Muscle layer of colon (tissue), 2 donors: ENCODE data around the gene TMCC2.

Experiments used
- H3K27ac ChIP-seq: one replicate; pipeline ENCODE4 v1.7.0; 2013; ENCODE audit warnings: low read depth, mild to moderate bottlenecking, low read length, moderate library complexity
- H3K27me3 ChIP-seq, 2 donors: one replicate each; pipeline ENCODE4 v1.7.0; 2013; ENCODE audit warnings: low read length in 2 of 2, mild to moderate bottlenecking in 2 of 2; ENCODE audit not compliant: insufficient read depth in 2 of 2, control insufficient read depth in 1 of 2
- H3K36me3 ChIP-seq: one replicate; pipeline ENCODE4 v1.7.0; 2013; ENCODE audit warnings: mild to moderate bottlenecking, low read length; ENCODE audit not compliant: insufficient read depth
- H3K4me1 ChIP-seq: one replicate; pipeline ENCODE4 v1.7.0; 2013; ENCODE audit warnings: mild to moderate bottlenecking, low read length; ENCODE audit not compliant: insufficient read depth
- H3K4me3 ChIP-seq, 2 donors: one replicate each; pipeline ENCODE4 v1.7.0; 2013; ENCODE audit warnings: low read length in 2 of 2, low read depth in 1 of 2, mild to moderate bottlenecking in 1 of 2, moderate library complexity in 1 of 2
- H3K9ac ChIP-seq: one replicate; pipeline ENCODE4 v1.7.0; 2013; ENCODE audit warnings: low read length
- H3K9me3 ChIP-seq: one replicate; pipeline ENCODE4 v1.7.0; 2013; ENCODE audit warnings: mild to moderate bottlenecking, low read length
- donor health status: abdominal sarcoma.
- donor health status: Adenocarcinoma of cecum.

The TMCC2 gene

DNA sequence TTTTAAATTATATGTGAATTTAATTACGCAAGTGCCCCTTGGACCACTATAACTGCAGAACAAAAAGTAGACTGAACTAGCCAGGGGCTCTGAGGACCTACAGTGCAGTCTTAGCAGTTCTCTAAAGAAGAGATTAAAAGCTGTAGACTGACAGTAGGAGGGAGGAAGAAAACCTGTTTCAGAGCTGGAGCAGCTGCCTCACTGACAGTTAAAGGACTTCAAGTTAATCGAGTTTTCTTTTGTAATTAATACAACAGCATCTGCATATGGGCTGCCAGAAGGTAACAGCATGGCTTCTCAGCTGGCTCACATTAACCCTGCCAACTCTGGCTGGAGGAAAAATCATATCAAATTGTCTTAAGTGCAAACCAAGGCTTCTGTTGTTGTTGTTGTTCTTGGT, 36.1 kb upstream of the TMCC2 start:
- H3K27ac ChIP-seq, result no peak overlapping the region
- H3K9ac ChIP-seq, result no peak overlapping the region
- H3K9me3 ChIP-seq, result no peaks in the 10 kb centered on the region

DNA sequence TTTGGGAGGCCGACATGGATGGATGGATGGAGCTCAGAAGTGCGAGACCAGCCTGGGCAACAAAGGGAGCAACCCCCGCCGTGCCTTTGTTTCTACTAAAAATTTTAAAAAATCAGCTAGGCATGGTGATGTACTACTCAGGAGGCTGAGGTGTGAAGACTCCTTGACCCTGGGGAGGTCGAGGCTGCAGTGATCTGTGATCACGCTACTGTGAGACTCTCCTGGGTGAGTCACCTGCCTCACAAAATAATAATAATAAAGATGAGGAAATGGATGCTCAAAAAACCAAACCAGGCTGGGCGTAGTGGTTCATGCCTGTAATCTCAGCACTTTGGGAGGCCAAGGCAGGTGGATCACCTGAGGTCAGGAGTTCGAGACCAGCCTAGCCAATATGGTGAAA, 35.5 kb upstream of the TMCC2 start:
- H3K4me3 ChIP-seq, result no peak overlapping the region
- no peak overlapping the region for H3K27ac ChIP-seq
- H3K9me3 ChIP-seq, result no peaks in the 10 kb centered on the region
- H3K4me1 ChIP-seq, result peaks cover 22% of the 10 kb centered on the region
- H3K9ac ChIP-seq, result no peak overlapping the region
- H3K36me3 ChIP-seq, result no peaks in the 10 kb centered on the region
- no peaks in the 10 kb centered on the region for H3K27me3 ChIP-seq

More for the DNA sequence above, 36.1 kb upstream of the TMCC2 start:
- H3K36me3 ChIP-seq, result no peaks in the 10 kb centered on the region
- H3K4me3 ChIP-seq, result no peak overlapping the region
- peaks cover 22% of the 10 kb centered on the region for H3K4me1 ChIP-seq
- H3K27me3 ChIP-seq, result no peaks in the 10 kb centered on the region

DNA sequence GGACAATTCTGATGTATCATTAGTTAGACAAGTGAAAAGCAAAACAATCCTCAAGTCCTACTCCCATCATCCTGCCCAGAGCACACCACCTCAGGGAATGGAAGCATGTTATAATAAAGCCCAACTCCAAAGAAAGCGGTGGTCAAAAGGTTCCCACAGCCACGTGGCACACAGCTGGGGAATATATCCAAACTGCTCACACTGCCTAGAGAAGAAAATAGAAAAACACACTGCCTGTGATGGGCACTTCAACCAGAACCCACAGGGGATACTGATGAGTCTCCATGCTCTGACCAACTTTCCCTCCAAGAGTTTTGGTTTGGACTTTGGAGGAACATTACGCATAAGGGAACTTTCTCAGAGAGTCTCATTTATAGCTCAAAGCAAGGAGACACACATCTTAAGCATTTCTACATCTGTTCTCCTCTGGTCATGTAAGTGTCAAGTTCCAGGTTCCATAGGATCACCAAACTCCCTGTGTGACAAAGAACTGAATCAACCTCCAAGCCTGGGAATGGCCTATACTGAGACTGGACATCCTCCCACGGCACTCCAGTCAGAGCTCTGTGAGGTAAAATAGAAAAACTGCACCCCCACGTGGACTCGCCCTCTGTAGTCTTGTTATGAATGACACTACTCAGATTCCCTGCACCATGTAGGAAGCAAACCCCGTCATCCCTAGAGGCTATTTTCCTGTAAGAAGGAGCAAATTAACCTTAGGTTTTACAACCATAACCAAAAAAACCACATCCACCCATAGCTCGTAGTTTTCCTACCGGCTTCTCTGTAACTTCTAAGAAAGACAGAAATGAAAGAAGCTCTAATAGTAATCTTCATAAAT, 28.4 kb upstream of the TMCC2 start:
- Histone ChIP-seq H3K4me3 (no peak overlapping the region), H3K27me3 (no peaks in the 10 kb centered on the region), H3K9me3 (no peaks in the 10 kb centered on the region), H3K9ac (no peak overlapping the region), H3K27ac (no peak overlapping the region), H3K4me1 (peaks cover 5% of the 10 kb centered on the region), H3K36me3 (no peaks in the 10 kb centered on the region)

DNA sequence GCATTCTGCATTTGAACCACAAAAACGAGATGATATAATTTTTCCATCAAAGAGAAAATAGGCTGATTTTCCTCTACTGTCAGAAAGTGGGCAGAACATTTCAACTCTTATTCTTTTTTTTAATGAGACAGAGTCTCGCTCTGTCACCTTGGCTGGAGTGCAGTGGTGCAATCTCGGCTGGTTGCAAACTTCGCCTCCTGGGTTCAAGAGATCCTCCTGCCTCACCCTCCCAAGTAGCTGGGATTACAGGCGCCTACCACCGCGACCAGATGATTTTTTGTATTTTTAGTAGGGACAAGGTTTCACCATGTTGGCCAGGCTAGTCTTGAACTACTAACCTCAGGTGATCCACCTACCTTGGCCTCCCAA, 27.8 kb upstream of the TMCC2 start:
- no peak overlapping the region for H3K4me3 ChIP-seq
- H3K4me1 ChIP-seq, result peaks cover 11% of the 10 kb centered on the region
- no peak overlapping the region for H3K27ac ChIP-seq
- no peaks in the 10 kb centered on the region for H3K27me3 ChIP-seq
- H3K9me3 ChIP-seq, result no peaks in the 10 kb centered on the region
- no peaks in the 10 kb centered on the region for H3K36me3 ChIP-seq
- no peak overlapping the region for H3K9ac ChIP-seq

DNA sequence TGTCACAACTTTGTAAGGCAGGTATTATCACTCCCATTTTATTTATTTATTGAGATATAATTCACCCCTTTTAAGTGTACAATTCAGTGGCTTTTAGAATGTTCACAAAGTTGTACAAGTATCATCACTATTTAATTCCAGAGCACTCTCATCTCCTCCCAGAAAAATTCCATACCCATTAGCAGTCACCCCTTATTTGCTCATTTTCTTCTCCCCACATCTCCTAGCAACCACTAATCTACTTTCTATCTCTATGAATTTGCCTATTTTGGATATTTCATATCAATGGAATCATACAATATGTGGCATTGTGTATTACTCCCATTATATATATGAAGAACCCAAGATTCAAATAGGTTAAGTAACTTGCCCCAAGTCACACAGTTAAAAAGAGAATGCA, 23.2 kb upstream of the TMCC2 start:
- H3K9me3 ChIP-seq, result no peaks in the 10 kb centered on the region
- no peak overlapping the region for H3K27ac ChIP-seq
- no peaks in the 10 kb centered on the region for H3K27me3 ChIP-seq
- peaks cover 15% of the 10 kb centered on the region for H3K4me1 ChIP-seq
- H3K4me3 ChIP-seq, result no peak overlapping the region
- no peaks in the 10 kb centered on the region for H3K36me3 ChIP-seq
- H3K9ac ChIP-seq, result no peak overlapping the region

DNA sequence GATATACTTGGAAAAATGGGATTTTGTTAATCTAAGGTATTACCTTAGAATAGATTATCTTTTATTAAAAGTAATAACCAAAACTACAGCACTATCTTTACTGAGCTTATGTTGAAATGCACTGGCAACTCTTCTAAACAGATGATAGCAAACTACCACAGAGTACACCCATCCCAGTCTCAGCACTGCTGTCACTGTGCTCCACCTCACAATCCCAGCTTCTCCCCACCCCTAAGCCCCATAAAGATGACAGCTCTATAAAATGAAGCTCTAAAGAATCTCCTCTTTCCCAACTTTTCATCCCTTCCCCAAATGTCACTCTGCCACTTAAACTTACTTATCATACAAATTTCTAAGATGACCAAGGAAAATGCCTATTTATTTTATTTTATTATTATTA, 22.7 kb upstream of the TMCC2 start:
- no peak overlapping the region for H3K4me3 ChIP-seq
- H3K9ac ChIP-seq, result no peak overlapping the region
- no peaks in the 10 kb centered on the region for H3K36me3 ChIP-seq
- no peaks in the 10 kb centered on the region for H3K27me3 ChIP-seq
- H3K9me3 ChIP-seq, result no peaks in the 10 kb centered on the region
- peaks cover 18% of the 10 kb centered on the region for H3K4me1 ChIP-seq
- H3K27ac ChIP-seq, result no peak overlapping the region

DNA sequence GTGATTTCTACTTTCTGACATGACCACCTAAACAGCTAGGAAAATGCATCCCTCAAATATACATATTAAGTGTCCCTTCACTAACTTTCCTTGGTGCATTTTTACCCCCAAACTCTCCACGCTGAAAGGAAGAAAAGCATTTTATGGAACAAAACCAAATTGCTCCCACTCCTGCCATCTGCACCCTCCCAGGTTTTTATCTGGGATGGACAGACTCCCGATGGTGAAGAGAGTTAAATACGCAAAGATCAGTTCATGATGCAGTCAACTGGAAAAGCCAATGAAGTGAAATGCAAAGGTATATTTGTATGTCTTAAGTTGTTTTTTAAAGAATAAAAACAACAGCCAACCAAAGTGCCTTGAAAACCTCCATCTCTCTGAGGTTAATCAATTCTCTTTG, 18.9 kb upstream of the TMCC2 start:
- Histone ChIP-seq H3K27me3 (no peaks in the 10 kb centered on the region), H3K9me3 (no peaks in the 10 kb centered on the region), H3K36me3 (no peaks in the 10 kb centered on the region), H3K4me1 (peaks cover 29% of the 10 kb centered on the region), H3K9ac (no peak overlapping the region), H3K4me3 (no peak overlapping the region), H3K27ac (no peak overlapping the region)

DNA sequence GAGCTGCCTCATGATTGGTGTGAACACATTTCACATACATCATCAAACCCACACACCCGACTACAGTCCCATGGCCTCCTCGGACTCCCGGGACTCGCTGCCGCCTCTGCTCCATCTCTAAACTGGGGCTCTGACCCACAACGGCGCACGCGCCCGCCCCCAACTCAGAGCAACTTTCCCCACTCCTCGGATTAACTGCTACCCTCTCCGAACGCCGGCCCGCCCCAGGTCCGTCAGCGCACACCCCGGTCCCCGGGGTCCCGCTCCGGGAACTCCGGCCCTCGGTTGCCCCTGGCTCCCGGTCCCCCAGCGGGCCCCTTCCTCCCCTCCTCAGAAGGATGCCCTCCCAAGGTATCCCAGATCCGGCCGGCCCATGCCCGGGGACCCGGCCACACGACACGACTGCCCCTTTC, 17.0 kb upstream of the TMCC2 start:
- H3K27ac ChIP-seq, result peak overlapping the region; percentile 95

DNA sequence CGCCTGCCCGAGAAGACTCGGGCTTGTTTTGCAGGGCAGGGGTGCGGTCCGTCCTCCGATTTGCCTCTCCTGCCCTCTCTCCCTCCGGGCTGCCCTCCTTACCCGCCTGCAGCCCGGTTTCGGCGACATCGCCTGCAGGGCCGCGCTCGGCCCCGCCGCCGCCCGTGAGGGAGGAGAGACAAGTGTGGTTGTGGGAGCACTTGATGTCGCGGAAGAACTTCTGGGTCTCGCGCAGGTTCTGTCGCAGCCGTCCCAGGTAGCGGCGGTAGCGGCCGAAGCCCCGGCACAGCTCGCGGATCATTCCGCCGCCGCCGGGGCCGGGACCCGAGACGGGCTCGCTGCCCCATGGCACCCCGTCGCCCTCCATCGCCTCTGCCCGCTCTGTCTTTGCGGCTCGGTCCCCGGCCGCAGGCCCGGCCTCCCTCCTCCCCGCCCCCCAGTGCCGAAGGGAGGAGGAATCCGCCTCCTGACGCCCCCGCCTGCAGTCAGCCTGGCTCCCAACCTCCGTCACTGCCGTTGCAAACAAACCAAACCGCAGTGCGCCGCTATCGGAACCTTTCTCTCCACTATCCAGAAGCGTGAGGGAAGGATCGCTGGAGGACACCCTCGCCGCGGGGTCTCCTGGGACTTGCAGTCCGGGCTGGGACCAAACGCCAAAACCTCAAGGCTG, 16.4 kb upstream of the TMCC2 start, which contains the start of gene DSTYK:
Gene DSTYK (minus strand): TSS at position 534 of the 670 bp plus-strand sequence. CDS start 167 bp downstream, at position 367.
- no peaks in the 10 kb centered on the region for H3K27me3 ChIP-seq
- peak within 1 kb of the TSS; percentile 84 to 94 for H3K4me3 ChIP-seq
- H3K36me3 ChIP-seq, result no peaks in the 10 kb centered on the region
- no peaks in the 10 kb centered on the region for H3K9me3 ChIP-seq
- peaks cover 18% of the 10 kb centered on the region for H3K4me1 ChIP-seq
- peak within 1 kb of the TSS; percentile 58 for H3K9ac ChIP-seq
- H3K27ac ChIP-seq, result peak within 1 kb of the TSS; percentile 95

More for the DNA sequence above, 17.0 kb upstream of the TMCC2 start:
- no peaks in the 10 kb centered on the region for H3K9me3 ChIP-seq
- H3K36me3 ChIP-seq, result no peaks in the 10 kb centered on the region
- H3K9ac ChIP-seq, result peak overlapping the region; percentile 58
- H3K4me1 ChIP-seq, result peaks cover 18% of the 10 kb centered on the region
- H3K4me3 ChIP-seq, result peak overlapping the region; percentile 84 to 94
- no peaks in the 10 kb centered on the region for H3K27me3 ChIP-seq

DNA sequence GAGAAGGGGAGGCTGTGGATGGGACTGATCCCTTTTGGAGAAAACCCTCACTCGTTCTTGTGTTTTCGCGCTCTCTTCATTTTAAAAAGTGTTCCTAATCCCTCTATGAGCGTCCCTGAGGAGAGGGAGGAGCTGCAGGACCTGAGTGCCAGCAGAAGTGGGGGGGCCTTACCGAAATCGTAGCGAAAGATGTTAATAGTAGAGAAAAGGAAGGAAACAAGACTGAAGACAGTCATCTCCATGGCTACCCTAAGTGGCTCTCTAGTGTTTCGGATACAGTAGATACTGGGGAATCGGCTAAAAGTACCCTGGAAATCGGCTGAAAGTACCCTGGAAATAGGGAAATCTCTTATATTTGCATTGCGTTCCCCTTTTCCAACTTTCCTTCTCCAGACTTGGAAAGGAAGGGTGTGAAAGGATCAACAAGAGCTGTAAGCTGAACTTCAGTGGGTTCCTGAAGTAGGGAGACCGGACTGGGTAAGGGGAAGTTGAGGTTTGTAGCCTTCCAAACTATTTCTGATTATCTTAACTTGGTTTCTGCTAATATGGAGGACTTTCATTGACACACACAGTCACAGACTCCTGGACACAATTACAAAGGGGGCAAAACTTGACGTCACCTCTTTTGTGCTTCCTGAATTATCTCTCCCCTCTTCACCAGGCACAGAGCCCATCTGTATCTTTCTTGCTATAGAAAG, 15.8 kb upstream of the TMCC2 start:
- Histone ChIP-seq H3K4me3 (peak overlapping the region; percentile 84 to 94), H3K4me1 (peaks cover 18% of the 10 kb centered on the region), H3K9me3 (no peaks in the 10 kb centered on the region), H3K27ac (peak overlapping the region; percentile 95), H3K27me3 (no peaks in the 10 kb centered on the region), H3K9ac (peak overlapping the region; percentile 58), H3K36me3 (no peaks in the 10 kb centered on the region)

DNA sequence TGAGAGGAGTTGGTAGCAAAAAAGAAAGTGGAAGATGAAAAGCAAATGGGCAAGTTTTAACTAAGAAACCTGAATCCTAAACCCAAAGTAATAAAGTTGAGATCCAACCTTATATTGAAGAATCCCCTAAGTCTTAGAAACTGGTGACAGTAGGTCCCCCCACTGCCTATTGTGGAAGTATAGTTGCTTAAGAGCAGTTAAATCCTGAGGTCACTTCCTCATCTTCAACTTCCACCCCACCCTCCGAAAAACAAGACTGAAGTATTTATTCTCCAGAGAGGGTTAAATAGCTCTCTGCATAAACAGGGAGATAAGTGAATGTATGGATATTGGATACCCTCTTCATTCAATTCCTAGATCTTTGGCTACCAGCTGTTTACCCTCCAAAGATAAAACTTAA, 13.0 kb upstream of the TMCC2 start:
- Histone ChIP-seq H3K9me3 (no peaks in the 10 kb centered on the region), H3K27me3 (no peaks in the 10 kb centered on the region), H3K36me3 (no peaks in the 10 kb centered on the region), H3K9ac (no peak overlapping the region), H3K27ac (no peak overlapping the region), H3K4me3 (no peak overlapping the region), H3K4me1 (peaks cover 13% of the 10 kb centered on the region)
